ENCODE results near the gene SORBS2. TPM values are rescaled to one million over a fixed set of nuclear protein-coding genes. Genes with fewer than 3 reads are reported as not detected.

The SORBS2 gene
- total RNA-seq, 1 experiment from 2014 or later: 44.5 TPM

GRCh38 chr4:185536411-185536709 is 275.6 kb downstream of the SORBS2 start:
- Mint-ChIP-seq H3K9me3 (no peaks in the 10 kb centered on the region), H3K27ac (no peak overlapping the region), H3K4me3 (peak overlapping the region; percentile 62), H3K4me1 (peaks cover 13% of the 10 kb centered on the region), H3K36me3 (no peaks in the 10 kb centered on the region), H3K27me3 (ENCODE audit: low read depth) (peaks cover 18% of the 10 kb centered on the region)
- ATAC-seq: no peak
- ChIA-PET CTCF (interaction anchor here (0.9 to 3.3 kb wide), 5 partner anchors 51 to 493 kb away, joined by 3 to 22 read pairs (median 3); no protein-coding TSS in a partner anchor), POLR2A (interaction anchor here (0.5 to 2.4 kb wide), 2 partner anchors 46 to 51 kb away, joined by 3 to 6 read pairs; no protein-coding TSS in a partner anchor)
- TF ChIP-seq IRF2 (CRISPR knock-in tag; IDR thresholded peaks at IDR 0.05; ENCODE audit: borderline replicate concordance, low read depth) (no peak), ZNF396 (CRISPR knock-in tag; IDR thresholded peaks at IDR 0.05; ENCODE audit: borderline replicate concordance) (no peak), E2F4 (CRISPR knock-in tag; IDR thresholded peaks at IDR 0.05; ENCODE audit: borderline replicate concordance, low read depth) (no peak), ZBTB43 (CRISPR knock-in tag; IDR thresholded peaks at IDR 0.05) (no peak), GABPB1 (CRISPR knock-in tag; IDR thresholded peaks at IDR 0.05) (no peak), ELF4 (CRISPR knock-in tag; IDR thresholded peaks at IDR 0.05; ENCODE audit: low read depth) (no peak), EMX1 (CRISPR knock-in tag; IDR thresholded peaks at IDR 0.05) (no peak), GTF2I (CRISPR knock-in tag; conservative IDR thresholded peaks at IDR 0.05) (no peak), CREB1 (CRISPR knock-in tag; IDR thresholded peaks at IDR 0.05) (no peak)
- TF ChIP-seq, protein P1, sequence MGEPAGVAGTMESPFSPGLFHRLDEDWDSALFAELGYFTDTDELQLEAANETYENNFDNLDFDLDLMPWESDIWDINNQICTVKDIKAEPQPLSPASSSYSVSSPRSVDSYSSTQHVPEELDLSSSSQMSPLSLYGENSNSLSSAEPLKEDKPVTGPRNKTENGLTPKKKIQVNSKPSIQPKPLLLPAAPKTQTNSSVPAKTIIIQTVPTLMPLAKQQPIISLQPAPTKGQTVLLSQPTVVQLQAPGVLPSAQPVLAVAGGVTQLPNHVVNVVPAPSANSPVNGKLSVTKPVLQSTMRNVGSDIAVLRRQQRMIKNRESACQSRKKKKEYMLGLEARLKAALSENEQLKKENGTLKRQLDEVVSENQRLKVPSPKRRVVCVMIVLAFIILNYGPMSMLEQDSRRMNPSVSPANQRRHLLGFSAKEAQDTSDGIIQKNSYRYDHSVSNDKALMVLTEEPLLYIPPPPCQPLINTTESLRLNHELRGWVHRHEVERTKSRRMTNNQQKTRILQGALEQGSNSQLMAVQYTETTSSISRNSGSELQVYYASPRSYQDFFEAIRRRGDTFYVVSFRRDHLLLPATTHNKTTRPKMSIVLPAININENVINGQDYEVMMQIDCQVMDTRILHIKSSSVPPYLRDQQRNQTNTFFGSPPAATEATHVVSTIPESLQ (CRISPR knock-in tag; IDR thresholded peaks at IDR 0.05): no peak
- TF ChIP-seq, protein P2, sequence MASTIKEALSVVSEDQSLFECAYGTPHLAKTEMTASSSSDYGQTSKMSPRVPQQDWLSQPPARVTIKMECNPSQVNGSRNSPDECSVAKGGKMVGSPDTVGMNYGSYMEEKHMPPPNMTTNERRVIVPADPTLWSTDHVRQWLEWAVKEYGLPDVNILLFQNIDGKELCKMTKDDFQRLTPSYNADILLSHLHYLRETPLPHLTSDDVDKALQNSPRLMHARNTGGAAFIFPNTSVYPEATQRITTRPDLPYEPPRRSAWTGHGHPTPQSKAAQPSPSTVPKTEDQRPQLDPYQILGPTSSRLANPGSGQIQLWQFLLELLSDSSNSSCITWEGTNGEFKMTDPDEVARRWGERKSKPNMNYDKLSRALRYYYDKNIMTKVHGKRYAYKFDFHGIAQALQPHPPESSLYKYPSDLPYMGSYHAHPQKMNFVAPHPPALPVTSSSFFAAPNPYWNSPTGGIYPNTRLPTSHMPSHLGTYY (CRISPR knock-in tag; IDR thresholded peaks at IDR 0.05): no peak
- TF ChIP-seq, protein P3, sequence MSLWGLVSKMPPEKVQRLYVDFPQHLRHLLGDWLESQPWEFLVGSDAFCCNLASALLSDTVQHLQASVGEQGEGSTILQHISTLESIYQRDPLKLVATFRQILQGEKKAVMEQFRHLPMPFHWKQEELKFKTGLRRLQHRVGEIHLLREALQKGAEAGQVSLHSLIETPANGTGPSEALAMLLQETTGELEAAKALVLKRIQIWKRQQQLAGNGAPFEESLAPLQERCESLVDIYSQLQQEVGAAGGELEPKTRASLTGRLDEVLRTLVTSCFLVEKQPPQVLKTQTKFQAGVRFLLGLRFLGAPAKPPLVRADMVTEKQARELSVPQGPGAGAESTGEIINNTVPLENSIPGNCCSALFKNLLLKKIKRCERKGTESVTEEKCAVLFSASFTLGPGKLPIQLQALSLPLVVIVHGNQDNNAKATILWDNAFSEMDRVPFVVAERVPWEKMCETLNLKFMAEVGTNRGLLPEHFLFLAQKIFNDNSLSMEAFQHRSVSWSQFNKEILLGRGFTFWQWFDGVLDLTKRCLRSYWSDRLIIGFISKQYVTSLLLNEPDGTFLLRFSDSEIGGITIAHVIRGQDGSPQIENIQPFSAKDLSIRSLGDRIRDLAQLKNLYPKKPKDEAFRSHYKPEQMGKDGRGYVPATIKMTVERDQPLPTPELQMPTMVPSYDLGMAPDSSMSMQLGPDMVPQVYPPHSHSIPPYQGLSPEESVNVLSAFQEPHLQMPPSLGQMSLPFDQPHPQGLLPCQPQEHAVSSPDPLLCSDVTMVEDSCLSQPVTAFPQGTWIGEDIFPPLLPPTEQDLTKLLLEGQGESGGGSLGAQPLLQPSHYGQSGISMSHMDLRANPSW (CRISPR knock-in tag; conservative IDR thresholded peaks at IDR 0.05; ENCODE audit: low read depth): no peak
- TF ChIP-seq, protein P4, sequence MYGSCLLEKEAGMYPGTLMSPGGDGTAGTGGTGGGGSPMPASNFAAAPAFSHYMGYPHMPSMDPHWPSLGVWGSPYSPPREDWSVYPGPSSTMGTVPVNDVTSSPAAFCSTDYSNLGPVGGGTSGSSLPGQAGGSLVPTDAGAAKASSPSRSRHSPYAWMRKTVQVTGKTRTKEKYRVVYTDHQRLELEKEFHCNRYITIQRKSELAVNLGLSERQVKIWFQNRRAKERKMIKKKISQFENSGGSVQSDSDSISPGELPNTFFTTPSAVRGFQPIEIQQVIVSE (CRISPR knock-in tag; IDR thresholded peaks at IDR 0.05; ENCODE audit: borderline replicate concordance): no peak
- DNase-seq (ENCODE audit: low spot score): no peak

- DNase-seq (ENCODE audit: low spot score) (no peak), ATAC-seq (peak; percentile 76)
- Mint-ChIP-seq H3K27me3 (ENCODE audit: low read depth) (peaks cover 18% of the 10 kb centered on the region), H3K27ac (peak overlapping the region; percentile 6; the same call in 1 of the 2 replicates), H3K9me3 (no peaks in the 10 kb centered on the region), H3K4me3 (peak overlapping the region; percentile 62), H3K36me3 (no peaks in the 10 kb centered on the region), H3K4me1 (peaks cover 10% of the 10 kb centered on the region)
- ChIA-PET CTCF (interaction anchor here (0.9 to 3.3 kb wide), 8 partner anchors 52 to 503 kb away, joined by 3 to 22 read pairs (median 3); partner anchors contain the start of gene CCDC110), POLR2A (interaction anchor here (0.5 to 2.4 kb wide), 2 partner anchors 47 to 52 kb away, joined by 3 to 6 read pairs; no protein-coding TSS in a partner anchor)
- TF ChIP-seq, protein P5, sequence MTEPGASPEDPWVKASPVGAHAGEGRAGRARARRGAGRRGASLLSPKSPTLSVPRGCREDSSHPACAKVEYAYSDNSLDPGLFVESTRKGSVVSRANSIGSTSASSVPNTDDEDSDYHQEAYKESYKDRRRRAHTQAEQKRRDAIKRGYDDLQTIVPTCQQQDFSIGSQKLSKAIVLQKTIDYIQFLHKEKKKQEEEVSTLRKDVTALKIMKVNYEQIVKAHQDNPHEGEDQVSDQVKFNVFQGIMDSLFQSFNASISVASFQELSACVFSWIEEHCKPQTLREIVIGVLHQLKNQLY (CRISPR knock-in tag; IDR thresholded peaks at IDR 0.05): no peak
- TF ChIP-seq, protein P6, sequence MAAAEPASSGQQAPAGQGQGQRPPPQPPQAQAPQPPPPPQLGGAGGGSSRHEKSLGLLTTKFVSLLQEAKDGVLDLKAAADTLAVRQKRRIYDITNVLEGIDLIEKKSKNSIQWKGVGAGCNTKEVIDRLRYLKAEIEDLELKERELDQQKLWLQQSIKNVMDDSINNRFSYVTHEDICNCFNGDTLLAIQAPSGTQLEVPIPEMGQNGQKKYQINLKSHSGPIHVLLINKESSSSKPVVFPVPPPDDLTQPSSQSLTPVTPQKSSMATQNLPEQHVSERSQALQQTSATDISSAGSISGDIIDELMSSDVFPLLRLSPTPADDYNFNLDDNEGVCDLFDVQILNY (CRISPR knock-in tag; IDR thresholded peaks at IDR 0.05): no peak
- TF ChIP-seq FOXP1 (CRISPR knock-in tag; IDR thresholded peaks at IDR 0.05; ENCODE audit: borderline replicate concordance): no peak
- TF ChIP-seq ZNF423 (CRISPR knock-in tag; IDR thresholded peaks at IDR 0.05): 0 out of 2 replicates have a peak, but pooled peaks have one; percentile 0
Measured at GRCh38 chr4:185535612-185536410, 276.2 kb downstream of the SORBS2 start.

All from WTC11 (cell line).